ENCODE results near the gene MSMP. TPM values are rescaled to one million over a fixed set of nuclear protein-coding genes. Genes with fewer than 3 reads are reported as not detected.

Gene MSMP
- total and polyA plus RNA-seq, 2 donors (not counting 3 experiments of a cell fraction or from before 2014, with no cell fraction given): 18.8 to 29.0 TPM

- intact Hi-C loops (cut with micrococcal nuclease): loop anchor here (1.0 to 2.0 kb wide), 8 partner anchors 17 to 177 kb away; partner anchors contain the start of genes CCDC107, GBA2, HINT2 and RGP1
- FAIRE-seq (peak; percentile 8), DNase-seq (ENCODE audit: low read depth, low spot score) (no peak)
- Histone ChIP-seq H3K4me3 (replicated peaks in 1 of 3; ENCODE audit: insufficient read depth in 1 of 3, low read depth in 1 of 3, low read length in 3 of 3) (peak overlapping the region; percentile 39 to 92 (median 79)), H3K36me3 (ENCODE audit: control insufficient read depth in 2 of 2, extremely low read depth in 1 of 2, insufficient read depth in 2 of 2, low read length in 2 of 2) (peaks cover 10% of the 10 kb centered on the region in 2 experiments), H4K20me1 (replicated peaks; ENCODE audit: control insufficient read depth, extremely low read depth, insufficient read depth, low read length) (no peaks in the 10 kb centered on the region), H3K9me3 (replicated peaks; ENCODE audit: control insufficient read depth, insufficient read depth, low read length) (no peaks in the 10 kb centered on the region), H3K27me3 (ENCODE audit: control insufficient read depth in 2 of 2, insufficient read depth in 2 of 2, low read length in 2 of 2) (no peaks in the 10 kb centered on the region), H3K4me1 (ENCODE audit: control insufficient read depth, extremely low read depth, insufficient read depth, low read length) (peaks cover 61% of the 10 kb centered on the region), H3K27ac (ENCODE audit: insufficient read depth, low read depth, low read length) (peak overlapping the region; percentile 79), H3K9ac (replicated peaks; ENCODE audit: extremely low read depth, insufficient read depth, low read length) (peak overlapping the region; percentile 92), H3K4me2 (ENCODE audit: insufficient read depth, low read length) (peak overlapping the region; percentile 97), H3K79me2 (ENCODE audit: control insufficient read depth, insufficient read depth, low read length) (peaks cover 70% of the 10 kb centered on the region), H3K9me1 (replicated peaks; ENCODE audit: control insufficient read depth, extremely low read depth, insufficient read depth, low read length) (no peaks in the 10 kb centered on the region), H2AFZ (ENCODE audit: low read depth, low read length) (no peak overlapping the region)
- no TSS peak for BruUV-seq (replicated peaks)
- dilution Hi-C loops (cut with MboI; ENCODE audit: extremely low pct_ligation_motif_present, low sequenced_read_pairs): no loop called here
- ChIA-PET CTCF (interaction anchor here (0.7 to 3.7 kb wide), 22 partner anchors 11 to 188 kb away, joined by 3 to 32 read pairs (median 5); partner anchors contain the start of genes ARHGEF39, GBA2, HINT2 and RGP1), POLR2A (interaction anchor here (1.0 to 1.4 kb wide), 5 partner anchors 12 to 83 kb away, joined by 3 to 7 read pairs (median 5); partner anchors contain the start of genes GBA2, HINT2 and RGP1)
- TF ChIP-seq JUN (IDR thresholded peaks at IDR 0.05; ENCODE audit: borderline replicate concordance, insufficient read depth, insufficient read length, low read depth) (no peak), FOS (IDR thresholded peaks at IDR 0.05; ENCODE audit: borderline replicate concordance, insufficient read depth, low read length) (no peak), GATA2 (IDR thresholded peaks at IDR 0.05; ENCODE audit: insufficient read depth, insufficient read length, low read depth, low read length) (no peak), CTCF (IDR thresholded peaks at IDR 0.05; ENCODE audit: extremely low read depth in 1 of 2, insufficient read depth in 1 of 2, low read depth in 1 of 2, low read length in 2 of 2) (no peak), POLR2AphosphoS5 (IDR thresholded peaks at IDR 0.05; ENCODE audit: insufficient read depth, low read depth, low read length) (no peak), POLR2A (IDR thresholded peaks at IDR 0.05; ENCODE audit: low read depth, low read length) (no peak), EZH2 (IDR thresholded peaks at IDR 0.05; ENCODE audit: borderline replicate concordance, low read depth, low read length, severe bottlenecking) (no peak), MAX (IDR thresholded peaks at IDR 0.05; ENCODE audit: insufficient read depth, insufficient read length) (no peak), MYC (IDR thresholded peaks at IDR 0.05; ENCODE audit: low read depth, low read length) (no peak)
Measured at GRCh38 chr9:35731415-35732184, 22.5 kb downstream of the MSMP start.
